SK-N-MC (cell line): ENCODE data around the gene CHMP5.

Source experiments
- DNase-seq: peaks from one replicate; pipeline ENCODE4 v3.0.0-alpha.2; 2011; ENCODE audit warnings: low read depth, low spot score
- H3K27ac ChIP-seq: fragments of 200-600 bp; sonication (generic); 2 replicates; pipeline ENCODE4 v1.5.1; 2016; ENCODE audit warnings: mixed run types
- H3K36me3 ChIP-seq: fragments of 200-600 bp; sonication (generic); 2 replicates; pipeline ENCODE4 v1.6.1; 2017; ENCODE audit warnings: antibody characterized with exemption, low read length, mixed read lengths; ENCODE audit not compliant: insufficient read depth
- H3K4me3 ChIP-seq: fragments of 200-600 bp; sonication (generic); 2 replicates; pipeline ENCODE4 v1.5.1; 2016
- H3K9ac ChIP-seq: fragments of 200-600 bp; sonication (generic); 2 replicates; pipeline ENCODE4 v1.8.0; 2017; ENCODE audit warnings: mixed run types, mixed read lengths; ENCODE audit not compliant: insufficient read length
- H3K9me3 ChIP-seq: fragments of 200-600 bp; sonication (generic); 2 replicates; pipeline ENCODE4 v1.6.1; 2017; ENCODE audit warnings: low read depth, mild to moderate bottlenecking, antibody characterized with exemption, low read length, moderate library complexity, mixed read lengths
- EZH2 ChIP-seq: fragments of 200-600 bp; sonication (generic); IDR thresholded peaks from one replicate; pipeline ENCODE4 v1.6.1; 2017; ENCODE audit warnings: antibody characterized with exemption
- FOXP2 ChIP-seq: optimal IDR thresholded peaks from 2 replicates; pipeline ENCODE3; 2011; ENCODE audit warnings: mild to moderate bottlenecking, moderate library complexity; ENCODE audit not compliant: insufficient read depth; ENCODE audit errors: extremely low read length, control extremely low read depth
- POLR2AphosphoS5 ChIP-seq: IDR thresholded peaks from 2 replicates; pipeline ENCODE4 v1.6.1; 2012; ENCODE audit warnings: mild to moderate bottlenecking, low read depth, low read length, borderline replicate concordance

Gene CHMP5

GRCh38 chr9:33264473-33265177 lies at the start of gene CHMP5, which contains the start of gene BAG1:
Gene CHMP5 (plus strand): TSS chr9:33265049. CDS start chr9:33265079, 30 bp downstream.
Gene BAG1 (minus strand): TSS chr9:33264708.
- no peak within 1 kb of the TSS for H3K27ac ChIP-seq
- no peaks in the 10 kb centered on the region for H3K9me3 ChIP-seq
- H3K36me3 ChIP-seq, result peaks cover 56% of the 10 kb centered on the region
- H3K9ac ChIP-seq, result peak within 1 kb of the TSS; percentile 90
- peak within 1 kb of the TSS; percentile 94 for H3K4me3 ChIP-seq
- TF ChIP-seq FOXP2, result no peak
- no peak for TF ChIP-seq EZH2
- TF ChIP-seq POLR2AphosphoS5, result peak; percentile 87; the same call in 1 of the 2 replicates
- peak; percentile 92 for DNase-seq

- no peak overlapping the region for H3K9ac ChIP-seq
- H3K4me3 ChIP-seq, result no peak overlapping the region
- DNase-seq, result no peak
These were observed 43.9 kb upstream of the CHMP5 start for GRCh38 chr9:33220681-33221567.

GRCh38 chr9:33221568-33221884 lies 43.3 kb upstream of the CHMP5 start:
- no peak for TF ChIP-seq EZH2
- TF ChIP-seq FOXP2, result no peak
- TF ChIP-seq POLR2AphosphoS5, result no peak
- no peak for DNase-seq
- H3K27ac ChIP-seq, result no peak overlapping the region
- H3K9me3 ChIP-seq, result no peaks in the 10 kb centered on the region
- H3K4me3 ChIP-seq, result no peak overlapping the region
- no peaks in the 10 kb centered on the region for H3K36me3 ChIP-seq
- H3K9ac ChIP-seq, result no peak overlapping the region

More at GRCh38 chr9:33220681-33221567, 43.9 kb upstream of the CHMP5 start:
- Histone ChIP-seq H3K36me3 (no peaks in the 10 kb centered on the region), H3K27ac (no peak overlapping the region), H3K9me3 (no peaks in the 10 kb centered on the region)
- no peak for TF ChIP-seq EZH2
- no peak for TF ChIP-seq FOXP2
- TF ChIP-seq POLR2AphosphoS5, result no peak

- H3K36me3 ChIP-seq, result no peaks in the 10 kb centered on the region
- H3K4me3 ChIP-seq, result no peak overlapping the region
- no peak overlapping the region for H3K9ac ChIP-seq
- TF ChIP-seq POLR2AphosphoS5 (no peak), EZH2 (no peak), FOXP2 (no peak)
- H3K27ac ChIP-seq, result no peak overlapping the region
- H3K9me3 ChIP-seq, result no peaks in the 10 kb centered on the region
- no peak for DNase-seq
These were observed 42.8 kb upstream of the CHMP5 start for GRCh38 chr9:33222031-33222430.

- H3K27ac ChIP-seq, result no peak overlapping the region
- DNase-seq, result no peak
- TF ChIP-seq EZH2 (no peak), POLR2AphosphoS5 (no peak), FOXP2 (no peak)
- H3K9me3 ChIP-seq, result no peaks in the 10 kb centered on the region
- no peaks in the 10 kb centered on the region for H3K36me3 ChIP-seq
- H3K9ac ChIP-seq, result no peak overlapping the region
- no peak overlapping the region for H3K4me3 ChIP-seq
These were observed 41.2 kb upstream of the CHMP5 start for GRCh38 chr9:33223696-33224095.

GRCh38 chr9:33225319-33226147 lies 39.3 kb upstream of the CHMP5 start:
- DNase-seq, result peak; percentile 70
- no peak for TF ChIP-seq FOXP2
- TF ChIP-seq POLR2AphosphoS5, result no peak
- TF ChIP-seq EZH2, result no peak
- no peak overlapping the region for H3K27ac ChIP-seq

GRCh38 chr9:33227008-33227398 lies 37.8 kb upstream of the CHMP5 start:
- no peak for DNase-seq
- H3K36me3 ChIP-seq, result no peaks in the 10 kb centered on the region
- no peak overlapping the region for H3K9ac ChIP-seq
- no peak overlapping the region for H3K27ac ChIP-seq
- TF ChIP-seq POLR2AphosphoS5 (no peak), FOXP2 (no peak), EZH2 (no peak)
- no peak overlapping the region for H3K4me3 ChIP-seq
- H3K9me3 ChIP-seq, result no peaks in the 10 kb centered on the region

More at GRCh38 chr9:33225319-33226147, 39.3 kb upstream of the CHMP5 start:
- Histone ChIP-seq H3K36me3 (no peaks in the 10 kb centered on the region), H3K9ac (no peak overlapping the region), H3K4me3 (peak overlapping the region; percentile 18), H3K9me3 (no peaks in the 10 kb centered on the region)

- H3K9ac ChIP-seq, result no peak overlapping the region
- H3K4me3 ChIP-seq, result no peak overlapping the region
- H3K27ac ChIP-seq, result no peak overlapping the region
- no peaks in the 10 kb centered on the region for H3K9me3 ChIP-seq
- H3K36me3 ChIP-seq, result no peaks in the 10 kb centered on the region
- DNase-seq, result no peak
- TF ChIP-seq POLR2AphosphoS5 (no peak), EZH2 (no peak), FOXP2 (no peak)
These were observed 37.1 kb upstream of the CHMP5 start for GRCh38 chr9:33227741-33228140.
